HL-60/S4 treated with phorbol 12-myristate 13-acetate at 8.2 ng/mL for 4 days and 3 days (cell line): ENCODE results near the gene SND1.

Experiments
- in situ Hi-C: fragments of 300-500 bp; cut with MboI; formaldehyde crosslinking; loops from 2 replicates; pipeline ENCODE4 v1.15.0; 2022; ENCODE audit warnings: low sequenced_read_pairs

Gene SND1

DNA sequence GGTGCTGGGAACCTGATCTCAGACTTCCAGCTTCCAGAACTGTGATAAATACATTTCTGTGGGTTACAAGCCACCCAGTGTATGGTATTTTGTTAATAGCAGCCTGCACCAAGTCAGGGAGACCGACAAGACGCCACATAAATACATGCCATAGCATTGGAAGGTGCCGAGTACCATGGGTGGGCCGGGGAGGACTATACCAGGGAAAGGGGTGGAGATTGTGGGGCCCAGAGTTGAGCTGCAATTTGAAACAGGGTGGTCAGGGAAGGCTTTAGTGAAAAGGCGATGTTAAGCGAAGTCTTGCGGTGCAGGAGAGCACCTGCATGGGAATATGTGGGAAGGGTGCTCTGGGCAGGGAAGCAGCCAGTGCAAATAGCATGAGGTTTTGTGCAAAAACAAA, 468.1 kb downstream of the SND1 start:
- in situ Hi-C loops = no loop called here

DNA sequence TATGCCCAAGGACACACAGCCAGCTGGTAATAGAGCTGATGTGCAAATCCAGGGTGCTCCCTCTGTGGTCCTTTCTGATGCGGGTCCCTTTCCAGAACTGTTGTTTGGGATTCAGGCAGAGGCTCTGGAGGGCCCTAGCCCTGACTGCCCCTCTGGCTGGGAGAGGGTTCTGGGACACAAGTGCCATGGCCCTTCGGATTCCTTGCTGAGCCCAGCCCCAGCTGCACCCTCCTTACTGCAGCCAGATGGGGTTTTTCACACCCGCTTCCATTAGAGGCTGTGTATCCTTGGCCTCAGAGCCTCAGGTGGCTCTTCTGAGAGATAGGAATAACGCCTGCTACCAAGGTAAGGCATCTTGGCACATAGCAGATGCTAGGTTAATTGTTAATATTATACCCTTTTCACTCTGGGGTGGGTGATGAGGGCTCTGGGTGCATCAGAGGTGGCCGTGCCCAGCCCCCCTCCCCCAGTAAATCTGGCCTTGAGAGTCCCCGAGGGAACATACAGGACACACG, 469.0 kb downstream of the SND1 start:
- in situ Hi-C loops = no loop called here

DNA sequence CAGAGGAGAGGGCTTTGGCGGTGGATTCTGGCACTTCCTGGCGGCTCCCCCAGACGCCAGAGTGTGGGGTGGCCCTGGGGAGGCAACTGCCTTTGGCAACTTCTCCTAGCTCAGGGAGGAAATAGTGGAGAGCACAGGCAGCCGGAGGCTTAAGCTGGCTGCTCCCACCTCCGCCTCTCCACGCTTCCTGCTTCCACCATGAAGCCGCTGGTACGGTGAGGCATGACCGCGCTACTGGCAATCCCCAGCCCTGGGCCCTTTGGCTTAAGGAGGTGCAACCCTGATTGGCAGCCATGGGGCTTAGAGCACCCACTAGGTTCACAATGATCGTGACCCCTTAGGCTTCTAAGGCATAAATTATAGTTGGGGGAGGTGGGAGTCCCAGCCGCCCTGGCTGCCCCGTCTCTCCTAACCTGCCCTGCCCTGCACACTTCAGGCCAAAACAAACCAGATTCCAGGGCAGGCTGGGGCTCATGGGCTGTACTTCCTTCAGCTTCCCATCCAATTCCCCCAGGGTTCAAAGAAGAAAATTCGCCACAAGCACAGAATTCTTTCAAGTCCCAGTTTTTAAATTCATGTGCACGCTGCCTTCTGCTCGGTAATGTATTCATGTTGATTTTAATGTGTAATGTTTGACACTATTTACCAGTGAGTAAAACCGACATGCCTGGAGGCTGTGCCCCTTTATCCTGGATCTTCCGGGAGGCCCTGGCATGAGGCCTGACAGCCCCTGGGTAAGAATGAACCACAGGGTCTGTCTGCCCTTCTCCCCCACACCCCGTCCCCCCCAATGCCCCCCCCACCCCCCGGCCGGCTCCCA, 469.9 kb downstream of the SND1 start:
- in situ Hi-C loops = no loop called here

DNA sequence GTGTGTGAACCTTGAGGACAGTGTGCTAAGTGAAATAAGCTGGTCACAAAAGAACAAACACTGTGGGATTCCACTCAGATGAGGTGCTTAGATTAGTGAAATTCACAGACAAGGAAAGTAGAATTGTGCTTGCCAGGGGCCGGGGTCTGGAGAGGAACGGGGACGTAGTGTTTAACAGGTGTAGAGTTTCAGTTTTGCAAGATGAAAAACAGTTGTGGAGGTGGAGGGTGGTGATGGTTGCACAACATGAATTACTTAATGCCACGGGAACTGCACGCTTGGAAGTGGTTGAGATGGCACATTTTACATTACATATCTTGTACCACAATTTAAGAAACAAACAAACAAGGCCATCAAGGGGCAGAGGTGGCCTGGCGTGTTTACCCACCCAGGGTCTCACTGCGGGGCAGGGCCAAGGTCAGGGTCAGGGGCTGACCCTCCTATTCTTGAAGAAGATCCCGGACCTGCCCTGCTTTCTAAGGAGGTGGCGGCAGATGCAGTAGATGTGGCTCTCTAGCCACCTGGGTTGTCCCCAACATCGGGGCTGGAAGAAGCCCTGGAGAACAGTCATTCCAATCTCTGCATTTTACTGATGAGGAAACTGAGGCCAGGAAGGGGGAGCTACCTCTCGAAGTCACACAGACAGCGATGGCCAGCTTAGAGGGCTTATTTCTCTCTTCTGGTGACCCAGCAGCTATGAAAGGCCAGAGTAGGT, 470.7 kb downstream of the SND1 start:
- in situ Hi-C loops = no loop called here

DNA sequence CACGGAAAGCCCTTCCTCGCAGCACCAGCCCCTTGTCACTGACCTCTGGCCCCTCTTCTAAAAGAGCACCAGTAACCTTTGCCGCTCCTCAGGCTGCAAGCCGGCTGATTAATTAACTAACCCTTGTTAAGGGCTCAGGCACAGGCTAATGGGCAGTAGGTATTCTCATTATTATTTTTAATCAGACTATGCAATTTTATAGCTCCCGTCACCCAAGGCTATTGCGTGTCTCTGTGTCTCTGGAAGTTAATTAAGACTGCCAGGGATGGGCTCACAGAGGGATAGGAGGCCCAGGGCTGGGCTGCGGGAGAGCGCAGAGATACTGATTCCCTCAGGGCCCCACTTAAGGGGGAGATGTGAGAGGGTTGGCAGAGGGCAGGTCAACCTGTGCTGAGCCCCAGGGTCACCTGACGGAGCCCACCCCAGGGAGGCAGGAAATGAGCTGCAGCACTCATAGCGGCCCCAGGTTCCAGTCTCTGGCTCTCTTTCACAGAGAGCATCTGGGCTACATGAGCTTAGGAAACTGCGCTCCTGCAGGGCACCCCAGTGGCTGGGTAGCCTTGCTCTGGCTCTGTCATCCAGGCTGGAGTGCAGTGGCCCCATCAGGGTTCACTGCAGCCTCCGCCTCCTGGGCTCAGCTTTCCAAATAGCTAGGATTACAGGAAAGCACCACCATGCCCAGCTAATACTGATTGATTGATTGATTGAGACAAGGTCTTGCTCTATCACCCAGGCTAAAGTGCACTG, 471.5 kb downstream of the SND1 start:
- in situ Hi-C loops = no loop called here

DNA sequence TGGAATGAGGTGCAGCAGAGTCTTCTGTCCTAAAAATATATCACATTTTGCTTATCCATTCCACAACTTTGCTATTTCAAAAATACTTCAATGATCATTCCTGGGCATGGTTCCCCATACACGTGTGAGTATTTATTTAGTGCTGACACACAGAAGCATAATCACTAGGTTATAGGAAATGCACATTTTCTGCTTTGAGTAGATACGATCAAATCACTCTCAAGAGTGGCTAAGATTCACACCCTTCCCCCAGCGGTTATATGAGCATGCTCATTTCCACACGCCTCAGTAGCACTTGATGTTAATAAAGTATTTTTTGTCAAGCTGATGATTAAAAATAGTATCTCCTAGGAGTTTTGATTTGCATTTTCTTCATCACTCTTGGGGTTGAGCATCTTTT, 472.8 kb downstream of the SND1 start:
- in situ Hi-C loops = no loop called here

DNA sequence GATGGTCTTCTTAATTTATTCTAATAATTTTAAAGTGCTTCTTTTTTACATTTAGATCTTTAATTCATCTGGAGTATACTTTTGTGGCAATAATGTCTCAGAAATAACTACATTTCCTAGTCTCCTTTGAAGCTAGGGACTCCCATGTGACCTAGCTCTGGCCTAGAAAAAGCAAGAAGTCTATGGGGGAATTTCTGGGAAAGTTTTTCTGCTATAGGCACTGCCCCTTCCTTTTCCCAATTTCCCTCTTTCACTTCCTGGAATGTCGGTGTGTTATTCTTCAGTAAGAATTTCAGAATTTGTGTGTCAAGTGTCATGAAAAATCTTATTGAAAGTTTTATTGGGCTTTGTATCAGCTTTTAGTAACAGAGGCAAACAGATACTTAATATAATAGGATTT, 473.8 kb downstream of the SND1 start:
- in situ Hi-C loops = no loop called here

DNA sequence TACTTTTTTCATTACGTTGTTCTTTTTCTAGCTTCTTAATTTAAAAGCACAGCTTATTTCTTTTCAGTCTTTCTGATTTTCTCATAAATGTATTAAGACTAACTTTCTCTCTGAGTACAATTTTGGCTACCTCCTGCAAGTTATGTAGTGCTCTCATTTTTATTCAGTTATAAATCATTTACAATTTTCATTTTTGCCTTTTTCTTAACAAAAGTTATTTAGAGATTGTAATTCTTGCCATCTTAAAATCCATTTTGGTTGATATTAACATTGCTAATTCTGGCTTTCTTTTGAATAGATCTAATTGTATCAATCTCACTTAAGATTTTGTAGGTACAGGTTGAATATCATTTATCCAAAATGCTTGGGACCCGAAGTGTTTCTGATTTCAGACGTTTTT, 476.4 kb downstream of the SND1 start:
- in situ Hi-C loops = no loop called here

DNA sequence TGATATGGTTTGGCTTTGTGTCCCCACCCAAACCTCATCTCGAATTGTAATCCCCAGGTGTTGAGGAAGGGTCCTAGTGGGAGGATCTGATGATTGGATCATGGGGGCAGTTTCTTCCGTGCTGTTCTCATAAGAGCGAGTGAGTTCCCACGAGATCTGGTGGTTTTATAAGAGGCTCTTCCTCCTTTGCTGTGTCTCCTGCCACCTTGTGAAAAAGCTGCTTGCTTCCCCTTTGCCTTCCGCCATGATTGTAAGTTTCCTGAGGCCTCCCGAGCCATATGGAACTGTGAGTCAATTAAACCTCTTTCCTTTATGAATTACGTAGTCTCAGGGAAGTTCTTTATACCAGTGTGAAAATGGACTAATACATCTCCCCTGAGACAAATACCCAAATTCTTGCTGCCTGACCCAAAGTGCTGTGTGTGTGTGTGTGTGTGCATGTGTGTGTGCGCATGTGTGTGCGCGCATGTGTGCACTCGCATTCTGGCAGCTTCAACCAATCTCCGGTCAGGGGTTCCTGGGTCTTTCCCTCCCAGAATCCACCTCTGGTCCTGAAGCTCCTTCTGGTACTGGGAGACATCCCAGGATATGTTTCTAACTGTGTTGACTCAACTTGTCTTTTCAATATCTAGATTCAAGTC, 477.4 kb downstream of the SND1 start:
- in situ Hi-C loops = no loop called here

DNA sequence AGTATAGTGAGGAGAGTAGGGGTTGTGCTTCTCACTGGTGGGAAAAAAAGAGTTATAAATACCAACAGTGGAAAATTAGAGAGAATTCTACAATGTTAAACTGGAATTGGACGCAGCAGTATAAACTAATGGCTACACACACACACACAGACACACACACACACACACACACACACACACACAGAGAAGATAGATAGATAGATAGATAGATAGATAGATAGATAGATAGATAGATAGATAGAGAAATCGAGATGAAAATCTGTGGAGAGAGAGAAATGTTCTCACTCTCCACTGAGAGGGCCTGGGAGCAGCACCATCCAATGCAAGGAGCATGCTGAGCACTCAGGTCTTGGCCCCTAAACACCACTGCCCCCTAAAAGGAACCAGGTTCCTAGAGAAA, 479.1 kb downstream of the SND1 start:
- in situ Hi-C loops = no loop called here

DNA sequence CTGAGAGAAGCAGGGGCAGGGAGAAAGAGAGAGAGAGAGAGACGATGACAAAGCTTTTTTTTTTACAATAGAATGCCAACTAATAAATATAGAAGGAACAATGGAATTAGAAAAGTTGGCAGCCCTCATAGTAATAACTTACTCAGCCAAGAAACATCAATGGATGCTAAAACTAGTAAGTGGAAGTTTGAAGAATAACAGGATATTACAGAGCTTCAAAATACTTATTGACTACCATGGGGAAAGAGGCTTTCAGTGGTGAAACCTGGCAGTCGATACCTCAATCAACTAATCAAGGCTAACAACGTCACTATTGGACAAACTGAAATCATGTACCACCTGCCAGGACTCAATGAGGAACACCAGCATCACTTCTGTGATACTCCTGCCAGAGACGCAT, 479.7 kb downstream of the SND1 start:
- in situ Hi-C loops = no loop called here

DNA sequence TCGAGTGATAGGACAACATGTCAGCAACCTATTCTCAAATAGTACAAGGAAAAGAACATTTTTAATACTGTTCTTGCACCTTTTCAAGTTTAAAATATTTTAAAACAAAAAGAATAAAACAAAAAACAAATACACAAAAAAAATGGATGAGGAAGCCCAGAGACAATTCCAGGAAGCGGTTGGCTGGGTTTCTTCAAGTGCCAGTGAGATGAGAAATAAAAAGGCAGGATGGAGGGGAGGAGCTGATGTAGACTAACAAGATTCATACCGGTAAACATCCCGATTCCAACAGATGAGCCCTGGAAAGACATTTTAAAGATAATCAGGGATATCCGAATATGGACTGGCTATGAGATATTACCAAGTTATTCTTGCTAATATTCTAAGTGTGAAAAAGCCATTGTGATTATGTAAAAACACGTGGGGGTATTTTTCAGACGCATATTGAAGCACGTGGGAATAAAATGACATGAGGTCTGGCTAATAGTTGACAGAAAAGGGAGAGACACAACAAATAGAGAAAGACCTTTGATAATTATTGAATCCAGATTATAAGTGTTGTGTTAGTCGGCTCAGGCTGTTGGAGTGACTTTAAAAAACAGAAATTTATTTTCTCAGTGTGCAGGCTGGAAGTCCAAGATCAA, 480.6 kb downstream of the SND1 start:
- in situ Hi-C loops = no loop called here

DNA sequence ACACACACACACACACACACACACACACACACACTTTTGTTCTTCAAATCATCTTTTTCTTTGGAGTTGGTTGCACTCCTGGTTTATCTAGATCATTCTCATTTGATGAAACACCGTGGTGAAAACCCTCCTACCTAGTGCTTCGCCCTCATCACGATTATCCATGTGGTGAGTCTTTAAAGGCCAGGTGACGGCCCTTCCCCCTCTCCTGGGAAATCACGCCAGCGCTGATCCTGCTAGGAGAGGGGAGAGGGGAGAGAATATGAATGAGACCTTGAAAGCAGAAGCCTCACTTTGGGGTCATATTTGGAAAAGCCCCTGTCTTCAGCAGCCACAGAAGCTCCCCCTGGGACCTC, 483.1 kb downstream of the SND1 start:
- in situ Hi-C loops = no loop called here

DNA sequence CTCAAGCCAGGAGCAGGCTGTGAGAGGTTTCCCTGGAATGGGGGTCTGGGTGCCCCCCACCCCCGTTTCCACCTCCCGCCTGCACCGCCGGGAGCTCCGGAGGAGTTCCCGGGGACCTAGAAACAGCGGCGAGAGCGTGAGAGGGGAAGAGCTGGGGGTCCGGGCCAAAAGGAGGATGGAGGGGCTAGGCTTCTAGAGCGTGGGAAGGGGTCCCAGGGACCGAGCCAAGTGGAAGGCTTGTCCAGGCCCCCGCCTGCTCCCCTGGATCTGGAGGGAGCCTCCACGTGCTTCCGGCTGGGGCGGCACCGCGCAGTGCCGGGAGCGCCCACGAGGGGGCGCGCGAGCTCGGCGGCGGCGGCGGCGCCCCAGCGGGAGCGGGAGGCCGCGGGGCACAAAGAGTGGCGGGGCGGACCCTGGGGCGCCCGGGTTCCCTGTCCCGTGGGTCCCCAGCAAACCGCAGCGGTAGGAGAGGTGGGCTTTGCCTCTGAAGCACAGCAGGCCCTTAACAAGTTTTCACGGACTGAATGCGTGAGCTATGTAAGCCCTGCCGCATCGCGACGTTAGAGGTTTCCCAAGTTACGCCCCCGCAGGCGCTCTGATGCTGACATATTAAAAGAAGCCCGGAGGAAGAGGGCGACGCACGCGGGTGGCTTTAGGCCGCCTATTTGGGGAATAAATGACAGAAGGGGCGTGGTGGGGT, 483.7 kb downstream of the SND1 start:
- in situ Hi-C loops = no loop called here

DNA sequence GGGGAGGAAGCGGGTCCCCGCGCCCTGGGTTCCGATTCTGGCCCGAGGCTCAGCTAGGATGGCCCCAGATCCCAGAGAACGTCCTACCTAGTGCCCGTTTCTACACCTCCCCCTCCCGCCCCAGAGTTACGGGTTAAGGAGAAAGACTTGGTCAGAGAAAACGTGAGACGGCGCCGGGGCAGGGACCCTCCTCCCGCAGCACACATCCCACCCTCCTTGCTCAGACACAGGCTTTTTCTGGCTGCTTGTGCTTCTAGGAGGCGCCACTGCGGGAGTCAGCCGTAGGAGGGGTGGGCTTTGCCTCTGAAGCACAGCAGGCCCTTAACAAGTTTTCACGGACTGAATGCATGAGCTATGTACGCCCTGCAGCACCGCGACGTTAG, 484.2 kb downstream of the SND1 start:
- in situ Hi-C loops = no loop called here

DNA sequence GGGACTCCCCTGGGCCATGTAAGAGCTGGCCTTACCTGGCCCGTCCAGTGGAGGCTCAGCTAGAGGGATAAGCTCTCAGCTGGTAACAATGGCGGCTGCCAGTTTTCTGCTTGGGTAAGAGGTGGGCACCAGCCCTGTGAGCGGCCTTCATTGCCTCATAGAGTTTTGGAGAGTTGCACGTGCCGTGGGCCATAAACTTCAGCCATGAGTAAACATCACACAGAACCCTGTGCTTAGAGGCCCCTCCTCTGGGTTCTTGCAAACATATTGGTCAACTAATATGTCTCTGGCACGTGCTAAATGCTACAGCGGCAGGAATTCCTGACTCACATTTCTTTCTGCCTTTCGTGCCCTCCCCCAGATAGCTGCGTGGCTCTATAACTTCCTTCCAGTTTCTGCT, 485.2 kb downstream of the SND1 start:
- in situ Hi-C loops = no loop called here

DNA sequence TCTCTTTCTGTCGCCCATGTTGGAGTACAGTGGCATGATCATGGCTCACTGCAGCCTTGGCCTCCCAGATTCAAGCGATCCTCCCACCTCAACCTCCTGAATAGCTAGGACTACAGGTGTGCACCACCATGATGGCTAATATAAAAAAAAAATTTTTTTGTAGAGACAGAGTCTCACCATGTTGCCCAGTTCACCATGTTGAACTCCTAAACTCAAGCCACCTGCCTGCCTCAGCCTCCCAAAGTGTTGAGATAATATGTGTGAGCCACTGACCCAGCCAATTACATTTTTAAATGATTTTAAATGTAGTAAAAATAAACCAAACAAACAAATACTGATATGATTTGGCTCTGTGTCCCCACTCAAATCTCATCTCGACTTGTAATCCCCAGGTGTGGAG, 487.4 kb downstream of the SND1 start:
- in situ Hi-C loops = no loop called here

DNA sequence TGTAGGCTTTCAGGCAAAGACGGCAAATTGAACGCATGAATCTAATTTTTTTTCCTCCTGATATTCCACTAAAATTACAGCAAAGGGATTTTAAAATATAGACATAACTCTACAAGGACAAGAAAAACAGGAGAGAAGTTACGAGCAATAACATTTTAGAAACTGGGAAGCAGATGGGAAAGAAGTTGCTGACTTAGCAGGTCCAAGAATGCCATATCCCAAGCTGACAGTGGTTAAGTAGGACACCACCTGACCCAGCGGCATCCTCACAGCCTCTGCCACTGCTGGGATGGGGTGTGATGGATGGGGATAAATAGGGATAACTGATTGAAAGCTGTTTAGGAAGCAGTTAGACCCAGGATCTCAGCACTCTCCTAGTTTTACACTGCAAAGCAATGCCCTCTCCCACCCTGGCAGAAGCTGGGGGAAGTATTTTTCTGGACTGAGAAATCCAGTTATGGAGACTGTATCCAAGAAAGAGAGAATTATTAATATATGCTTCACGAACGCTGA, 489.7 kb downstream of the SND1 start:
- in situ Hi-C loops = no loop called here
